Esophagus squamous epithelium (tissue), 4 donors: Measurements from ENCODE around the gene ENO4.

Source experiments
- POLR2A ChIP-seq, 4 donors: fragments of 450-650 bp; IDR thresholded peaks; one replicate each; pipeline ENCODE4 v1.6.1; 2017; ENCODE audit warnings: antibody characterized with exemption in 4 of 4, mild to moderate bottlenecking in 4 of 4, moderate library complexity in 3 of 4
- TF ChIP-seq, protein P1 (sequence below), 6 experiments: fragments of 450-650 bp in 4 of 6; fragments of 200-600 bp in 2 of 6; sonication (generic) in 2 of 6; IDR thresholded peaks; one replicate each; pipeline ENCODE4 v1.5.1; 2016 to 2019; ENCODE audit warnings: antibody characterized with exemption in 6 of 6, mild to moderate bottlenecking in 4 of 6, moderate library complexity in 4 of 6

DNA sequence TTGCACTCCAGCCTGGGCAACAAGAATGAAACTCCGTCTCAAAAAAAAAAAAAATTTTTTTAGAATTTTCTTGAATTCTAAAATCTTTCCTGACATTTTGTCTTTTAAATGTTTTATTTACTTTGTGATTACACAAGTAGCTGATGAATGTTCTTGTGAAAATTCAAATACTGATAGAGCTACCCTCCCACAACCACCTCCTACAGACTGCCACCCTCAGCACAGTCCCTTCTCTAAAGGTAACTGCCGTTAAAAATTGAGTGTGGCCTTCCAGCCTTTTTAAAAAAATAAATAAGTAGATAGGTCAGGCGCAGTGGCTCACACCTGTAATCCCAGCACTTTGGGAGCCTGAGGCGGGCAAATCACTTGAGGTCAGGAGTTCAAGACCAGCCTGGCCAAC lies 15.1 kb downstream of the ENO4 start:
- TF ChIP-seq, protein P1, sequence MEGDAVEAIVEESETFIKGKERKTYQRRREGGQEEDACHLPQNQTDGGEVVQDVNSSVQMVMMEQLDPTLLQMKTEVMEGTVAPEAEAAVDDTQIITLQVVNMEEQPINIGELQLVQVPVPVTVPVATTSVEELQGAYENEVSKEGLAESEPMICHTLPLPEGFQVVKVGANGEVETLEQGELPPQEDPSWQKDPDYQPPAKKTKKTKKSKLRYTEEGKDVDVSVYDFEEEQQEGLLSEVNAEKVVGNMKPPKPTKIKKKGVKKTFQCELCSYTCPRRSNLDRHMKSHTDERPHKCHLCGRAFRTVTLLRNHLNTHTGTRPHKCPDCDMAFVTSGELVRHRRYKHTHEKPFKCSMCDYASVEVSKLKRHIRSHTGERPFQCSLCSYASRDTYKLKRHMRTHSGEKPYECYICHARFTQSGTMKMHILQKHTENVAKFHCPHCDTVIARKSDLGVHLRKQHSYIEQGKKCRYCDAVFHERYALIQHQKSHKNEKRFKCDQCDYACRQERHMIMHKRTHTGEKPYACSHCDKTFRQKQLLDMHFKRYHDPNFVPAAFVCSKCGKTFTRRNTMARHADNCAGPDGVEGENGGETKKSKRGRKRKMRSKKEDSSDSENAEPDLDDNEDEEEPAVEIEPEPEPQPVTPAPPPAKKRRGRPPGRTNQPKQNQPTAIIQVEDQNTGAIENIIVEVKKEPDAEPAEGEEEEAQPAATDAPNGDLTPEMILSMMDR (IDR thresholded peaks at IDR 0.05) = no peak
- no peak for TF ChIP-seq POLR2A (IDR thresholded peaks at IDR 0.05)
